ENCODE results near the gene FBF1.
A peak's percentile ranks its signal among the peaks of the same experiment; 100 is the strongest.

FBF1 gene

DNA sequence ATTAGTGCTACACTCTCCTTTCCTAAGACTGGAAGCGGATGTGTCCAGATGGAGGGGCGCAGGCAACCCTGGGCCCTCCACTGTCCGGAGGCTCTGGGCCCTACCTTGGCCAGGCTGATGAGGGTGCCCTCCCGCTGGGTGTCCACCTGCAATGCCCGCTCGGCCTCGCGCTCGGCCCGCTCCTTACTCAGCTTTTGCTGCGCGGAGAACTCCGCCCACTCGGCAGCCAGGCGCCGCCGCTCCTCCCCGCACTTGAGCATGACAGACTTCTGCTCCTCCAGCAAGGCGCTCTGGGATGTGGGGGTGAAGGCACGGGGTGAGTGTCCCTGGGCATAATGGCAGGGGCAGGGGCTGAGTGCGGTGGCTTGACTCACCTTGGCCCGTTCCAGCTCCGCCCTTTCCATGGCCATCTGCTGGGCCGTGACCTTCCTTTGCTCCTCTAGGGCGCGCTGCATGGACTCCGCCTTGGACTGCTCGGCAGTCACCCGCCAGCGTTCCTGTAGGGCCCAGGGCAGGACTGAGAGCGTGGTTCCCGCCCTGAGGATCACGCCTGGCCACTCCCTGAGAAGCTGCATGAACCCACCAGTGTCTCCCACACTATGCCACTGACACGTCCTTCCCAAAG, 26.1 kb downstream of the FBF1 start:
- DNase-seq, result no peak

DNA sequence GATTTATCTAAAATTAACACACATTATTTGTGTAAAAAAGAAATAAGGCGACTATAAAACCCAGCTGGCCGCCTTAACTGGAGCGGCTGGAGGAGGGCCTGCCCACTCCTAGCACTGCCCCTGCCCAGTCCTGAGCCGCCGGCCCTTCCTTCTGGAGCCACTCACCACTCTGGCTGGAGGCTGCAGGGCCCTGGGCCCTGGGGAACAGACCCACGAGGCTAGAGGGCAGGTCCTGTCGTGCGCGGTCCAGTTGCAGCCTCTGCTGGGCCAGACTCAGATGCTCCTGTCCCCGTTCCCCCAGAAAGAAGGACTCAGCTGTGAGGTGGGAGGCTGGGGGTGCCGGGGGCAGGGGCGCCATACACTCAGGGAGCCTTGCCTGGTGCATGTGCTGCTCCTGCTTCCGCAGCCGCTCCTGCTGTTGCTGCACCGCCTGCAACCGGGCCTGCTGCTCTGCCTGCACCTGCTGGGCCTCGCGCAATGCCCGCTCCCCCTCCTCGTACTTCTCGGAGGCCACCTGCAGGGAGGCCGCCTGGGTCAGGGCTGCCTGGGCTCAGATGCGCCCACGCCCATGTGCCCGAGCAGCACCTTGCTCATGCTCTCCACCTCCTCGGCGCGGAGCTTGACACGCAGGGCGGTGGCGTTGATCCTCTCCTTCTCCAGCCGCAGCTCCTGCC, 27.2 kb downstream of the FBF1 start:
- no peak for DNase-seq

DNA sequence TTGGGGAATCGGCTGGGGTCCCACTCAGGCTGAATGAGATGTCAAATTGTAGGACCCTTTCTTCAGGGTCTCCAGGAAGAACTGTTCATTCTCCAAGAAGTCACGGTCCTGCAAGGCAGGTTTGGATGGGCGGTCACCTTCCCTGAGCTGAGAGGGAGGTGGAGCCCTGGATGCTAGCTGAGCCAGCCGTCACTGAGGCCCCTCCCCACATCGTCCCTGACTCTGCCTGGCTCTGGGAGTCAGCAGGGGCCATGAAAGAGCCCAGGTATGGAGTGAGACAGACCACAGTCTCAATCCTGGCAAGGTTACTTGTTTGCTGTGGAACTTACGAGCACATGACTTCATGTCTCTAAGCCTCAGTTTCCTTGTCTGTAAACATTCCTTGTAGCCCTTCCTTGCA, 30.1 kb downstream of the FBF1 start:
- no peak for DNase-seq

DNA sequence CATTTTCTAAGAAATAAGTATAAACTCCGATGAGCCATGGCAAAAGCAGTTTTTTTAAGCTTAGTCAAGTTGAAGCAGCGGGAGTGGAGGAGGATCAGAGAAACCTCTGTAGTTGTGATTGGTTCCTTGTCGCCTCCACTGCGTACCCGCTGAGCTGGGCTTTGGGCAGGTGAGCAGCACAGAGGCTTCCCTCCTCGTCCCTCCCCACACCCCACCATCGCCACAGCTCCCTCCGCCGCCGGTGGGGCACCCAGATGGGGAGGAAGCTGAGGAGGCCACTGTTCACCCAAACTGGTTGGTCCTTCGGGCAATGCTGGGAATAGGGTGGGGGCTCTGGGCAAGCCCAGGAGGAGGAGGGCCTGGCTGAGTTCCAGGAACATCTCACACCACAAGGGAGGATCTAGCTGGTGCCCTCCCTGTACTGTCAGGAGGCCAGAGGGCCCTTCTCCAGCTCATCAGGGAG, 31.0 kb downstream of the FBF1 start:
- DNase-seq, result no peak

DNA sequence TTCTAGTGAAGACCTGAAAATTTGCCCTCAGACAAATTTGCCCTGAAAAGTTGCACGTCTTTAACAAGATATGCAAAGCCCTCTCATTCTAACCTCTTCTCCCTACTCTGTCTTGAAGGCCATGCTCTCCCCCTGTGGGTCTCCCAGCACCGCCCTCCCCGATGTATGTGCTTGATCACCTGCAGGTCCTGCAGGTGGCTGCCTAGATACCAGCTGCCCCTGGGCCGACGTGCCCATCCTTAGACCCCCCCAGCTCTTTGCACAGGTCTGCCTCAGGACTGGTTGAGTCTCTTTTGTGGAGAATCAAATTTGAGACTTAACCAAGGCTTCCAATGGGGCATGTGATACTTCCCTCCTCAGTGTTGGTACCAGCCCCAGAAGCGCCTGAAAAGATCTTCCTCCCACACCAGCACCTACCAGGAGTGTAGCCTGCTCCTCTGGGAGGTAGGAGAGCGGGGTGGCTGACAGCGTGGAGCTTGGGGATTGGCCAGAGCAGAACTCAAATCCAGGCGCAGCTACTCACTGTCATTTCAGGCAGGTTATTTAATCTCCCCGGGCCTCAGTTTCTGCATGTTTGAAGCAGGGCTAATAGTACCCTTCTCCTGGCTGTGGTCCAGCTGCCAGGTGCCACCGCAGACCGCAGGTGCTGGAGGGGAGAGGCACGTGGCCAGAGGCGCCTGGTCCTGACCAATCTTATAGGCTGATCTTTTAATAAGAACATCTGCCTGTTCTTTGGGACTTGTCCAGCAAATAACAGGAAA, 31.6 kb downstream of the FBF1 start:
- no peak for DNase-seq

DNA sequence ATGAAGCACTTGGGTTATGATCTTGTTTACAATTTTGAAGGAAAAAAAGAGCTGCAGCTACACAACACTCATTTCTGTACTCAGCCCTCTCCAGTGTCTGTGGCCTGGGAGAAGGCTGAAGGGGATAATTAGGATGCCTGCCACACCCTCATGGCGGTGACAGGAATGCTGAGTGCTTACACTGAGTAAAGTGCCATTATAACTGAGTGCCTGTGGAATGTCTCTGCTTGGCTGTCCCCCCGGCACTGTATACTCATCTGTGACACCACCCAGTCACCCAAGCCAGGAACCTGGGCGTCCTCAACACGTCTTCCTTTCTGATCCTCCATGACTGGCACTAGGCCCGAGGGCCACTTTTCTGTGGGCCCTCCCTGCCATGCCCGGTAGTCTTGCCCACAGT, 32.6 kb downstream of the FBF1 start:
- no peak for DNase-seq

DNA sequence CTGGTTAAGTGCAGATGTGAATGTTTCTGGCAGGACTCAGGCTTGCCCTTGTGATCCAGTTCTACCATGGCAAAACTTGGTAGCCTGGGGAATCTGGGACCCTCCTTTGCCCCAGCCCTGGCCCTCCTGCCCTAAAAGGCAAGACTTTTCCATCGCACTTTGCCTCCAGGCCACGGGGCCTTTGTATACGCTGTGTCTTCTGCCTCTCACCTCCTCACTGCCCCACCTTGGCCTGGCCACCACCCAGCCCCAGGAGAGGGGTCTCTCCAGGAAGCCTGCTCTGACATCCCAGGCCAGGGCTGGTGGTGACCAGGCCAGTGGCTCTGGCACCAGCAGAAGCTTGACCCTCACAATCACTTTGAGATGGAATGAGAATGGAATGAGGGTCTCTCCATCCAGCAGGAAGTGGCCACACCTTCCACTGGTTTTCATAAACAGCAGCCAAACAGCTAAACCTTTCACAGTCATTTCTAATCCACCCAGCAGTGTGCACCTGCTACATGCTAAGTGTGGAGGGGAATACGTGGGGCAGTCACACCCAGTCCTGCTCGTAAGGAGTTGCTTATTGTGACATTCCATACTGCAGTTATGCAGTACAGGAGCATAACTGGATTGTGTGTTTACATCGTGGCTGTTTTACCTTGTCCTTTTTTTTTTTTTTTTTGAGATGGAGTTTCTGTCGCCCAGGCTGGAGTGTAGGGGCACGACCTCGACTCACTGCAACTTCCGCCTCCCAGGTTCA, 34.5 kb downstream of the FBF1 start:
- no peak for DNase-seq

DNA sequence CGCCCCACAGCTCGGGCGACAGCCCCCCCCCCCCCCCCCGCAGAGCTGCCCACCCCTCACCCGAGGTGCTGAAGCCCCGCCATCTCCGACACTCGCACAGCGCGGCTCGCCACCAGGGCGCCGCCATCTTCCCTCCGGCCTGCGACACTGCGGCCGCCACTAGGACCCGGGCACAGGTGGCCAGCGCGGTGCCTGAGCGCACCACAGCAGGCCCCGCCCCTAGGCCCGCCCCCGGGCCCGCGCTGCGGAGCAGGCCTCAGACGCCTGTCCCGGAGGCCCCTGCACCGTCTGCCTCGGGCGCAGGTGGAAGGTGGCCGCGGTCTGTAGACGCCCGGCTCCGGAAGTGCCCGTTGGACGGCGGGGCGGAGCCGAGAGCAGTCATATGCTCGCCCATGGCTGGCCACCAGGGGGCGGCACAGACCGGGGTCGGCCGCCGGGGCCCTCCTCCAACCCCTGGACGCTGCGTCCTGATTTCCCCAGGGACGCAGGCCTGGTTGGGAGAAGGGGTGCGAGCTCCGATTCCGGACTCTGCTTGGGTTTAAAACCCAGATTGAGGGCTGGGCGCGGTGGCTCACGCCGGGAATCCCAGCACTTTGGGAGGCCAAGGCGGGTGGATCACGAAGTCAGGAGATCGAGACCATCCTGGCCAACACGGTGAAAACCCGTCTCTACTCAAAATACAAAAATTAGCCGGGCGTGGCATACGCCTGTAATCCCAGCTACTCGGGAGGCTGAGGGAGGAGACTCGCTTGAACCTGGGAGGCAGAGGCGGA, 35.9 kb downstream of the FBF1 start, which contains the start of gene MRPL38:
Gene MRPL38, minus strand, starts transcription at position 136 of the 773 bp plus-strand sequence. Its CDS starts 9 bp downstream, at position 127.
- DNase-seq, result peak; percentile 95

DNA sequence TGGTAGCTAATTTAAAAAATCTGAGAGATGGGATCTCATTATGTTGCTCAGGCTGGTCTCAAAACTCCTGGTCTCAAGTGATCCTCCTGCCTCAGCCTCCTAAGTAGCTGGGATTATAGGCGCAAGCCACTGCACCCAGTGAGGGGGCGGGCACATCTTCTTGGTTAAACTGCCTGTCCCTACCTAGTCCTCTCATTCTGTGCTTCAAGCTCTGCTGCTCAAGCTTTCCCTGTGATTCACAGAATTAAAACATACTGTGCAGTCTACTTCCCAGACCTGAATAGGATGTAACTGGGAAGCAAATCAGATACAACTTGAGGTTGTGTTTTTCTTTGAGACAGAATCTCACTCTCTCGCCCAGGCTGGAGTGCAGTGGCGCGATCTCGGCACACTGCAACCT, 38.4 kb downstream of the FBF1 start:
- DNase-seq, result no peak

DNA sequence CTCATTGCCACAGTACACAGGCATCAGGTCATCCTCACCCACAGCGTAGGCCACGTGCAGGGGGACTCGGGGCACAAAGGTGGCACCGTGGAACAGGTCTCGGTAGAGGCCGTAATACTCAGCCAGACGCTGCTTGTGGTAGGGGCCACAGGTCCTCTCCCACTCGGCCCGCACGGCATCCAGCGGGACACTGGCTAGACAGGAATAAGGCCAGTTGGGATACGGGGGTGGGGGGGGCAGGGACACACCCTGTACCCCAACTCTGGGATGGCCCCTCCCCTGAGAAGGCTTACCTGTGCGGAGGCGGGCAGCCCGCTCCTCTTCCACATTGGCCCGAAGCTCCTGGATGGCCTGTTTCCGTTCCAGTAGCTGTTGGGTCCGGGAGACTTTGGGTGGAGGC, 39.1 kb downstream of the FBF1 start:
- DNase-seq, result no peak

DNA sequence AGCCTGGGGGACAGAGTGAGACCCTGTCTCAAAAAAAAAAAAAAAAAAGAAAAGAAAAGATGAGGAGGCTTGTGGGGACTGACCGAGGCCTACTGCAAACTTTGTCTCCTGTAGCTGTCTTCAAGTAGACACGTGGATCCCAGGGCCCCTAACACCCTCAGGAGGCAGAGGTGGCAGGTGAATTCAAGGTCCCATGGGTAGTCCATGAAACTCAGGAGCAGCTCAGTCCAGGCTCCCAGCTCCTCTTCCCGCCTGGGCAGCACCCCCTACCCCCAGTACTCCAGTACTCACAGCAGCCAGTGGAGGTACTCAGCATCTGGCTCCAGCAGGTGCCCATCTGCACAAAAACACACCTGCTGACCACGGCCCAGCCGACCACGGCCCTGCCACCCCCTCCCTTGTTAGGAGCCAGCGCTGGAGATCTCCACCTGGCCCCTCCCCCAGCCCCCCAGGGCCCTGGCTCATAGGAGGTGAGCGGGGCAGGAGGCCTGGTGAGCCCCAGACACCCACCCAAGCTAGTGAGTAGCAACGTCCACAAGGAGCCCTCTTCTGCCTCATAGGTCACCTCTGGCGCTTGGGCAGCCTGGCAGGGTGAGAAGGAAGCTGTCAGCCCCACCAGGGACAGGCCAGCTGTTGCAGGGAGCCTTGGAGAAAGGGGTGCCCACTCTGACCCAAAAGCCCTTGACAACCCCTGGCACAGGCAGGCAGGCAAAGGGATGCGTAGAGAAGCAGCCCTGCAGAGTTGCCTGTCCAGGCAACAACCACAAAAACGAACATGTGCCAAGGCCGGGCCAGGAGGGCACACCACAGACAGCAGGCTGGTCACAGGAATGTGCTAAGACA, 39.9 kb downstream of the FBF1 start:
- no peak for DNase-seq

DNA sequence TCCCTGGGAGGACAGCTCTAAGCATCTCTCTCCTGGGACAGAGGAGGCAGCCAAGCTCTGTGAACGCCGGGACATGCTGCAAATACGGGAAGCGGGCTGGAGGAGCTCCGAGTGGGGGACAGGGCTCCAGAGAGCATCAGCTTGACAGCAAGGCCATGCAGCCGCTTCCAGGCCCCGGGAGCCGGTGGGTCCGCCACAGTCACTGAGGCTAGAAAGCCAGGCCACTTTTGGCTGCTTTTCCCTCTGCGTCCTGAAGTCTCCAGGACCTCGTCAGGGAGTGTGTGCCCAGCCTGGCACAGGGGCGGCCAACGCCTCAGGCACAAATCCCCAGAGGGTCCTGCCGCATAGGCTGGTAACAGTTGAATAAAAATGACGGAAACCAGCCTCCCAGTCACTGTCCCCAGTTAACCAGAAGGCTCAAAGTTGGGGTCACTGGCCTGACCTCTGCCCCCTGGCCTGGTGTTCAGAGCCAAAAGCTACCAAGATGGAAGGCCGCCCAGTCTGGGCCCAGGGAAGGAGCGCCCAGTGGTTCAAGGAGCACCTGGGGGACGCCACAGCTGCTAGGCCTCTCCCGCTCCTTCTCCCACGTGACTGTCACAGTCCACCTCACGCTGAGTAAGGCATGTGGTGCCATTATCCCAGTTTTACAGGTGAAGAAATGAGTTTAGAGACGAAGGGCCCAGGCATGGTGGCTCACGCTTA, 40.9 kb downstream of the FBF1 start:
- no peak for DNase-seq

DNA sequence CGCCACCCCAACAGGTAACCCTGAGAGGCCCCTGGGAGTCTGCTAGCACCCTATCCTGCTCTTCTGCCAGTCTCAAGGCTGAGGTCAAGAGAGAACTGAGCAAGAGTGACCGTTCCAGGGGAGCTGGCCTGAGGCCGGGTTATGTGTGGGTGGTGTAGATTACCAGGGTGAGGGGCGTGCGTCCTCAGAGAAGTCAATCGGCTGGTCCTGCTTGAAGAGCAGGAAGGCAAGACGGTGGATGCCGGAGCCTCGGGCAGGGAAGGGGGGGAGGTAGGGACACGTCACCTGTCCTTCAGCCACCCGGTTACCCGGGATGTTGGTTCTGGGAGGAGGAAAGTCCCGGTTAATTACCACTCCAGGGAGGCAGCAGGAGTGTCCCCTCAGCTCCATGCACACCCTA, 41.5 kb downstream of the FBF1 start:
- DNase-seq, result no peak

DNA sequence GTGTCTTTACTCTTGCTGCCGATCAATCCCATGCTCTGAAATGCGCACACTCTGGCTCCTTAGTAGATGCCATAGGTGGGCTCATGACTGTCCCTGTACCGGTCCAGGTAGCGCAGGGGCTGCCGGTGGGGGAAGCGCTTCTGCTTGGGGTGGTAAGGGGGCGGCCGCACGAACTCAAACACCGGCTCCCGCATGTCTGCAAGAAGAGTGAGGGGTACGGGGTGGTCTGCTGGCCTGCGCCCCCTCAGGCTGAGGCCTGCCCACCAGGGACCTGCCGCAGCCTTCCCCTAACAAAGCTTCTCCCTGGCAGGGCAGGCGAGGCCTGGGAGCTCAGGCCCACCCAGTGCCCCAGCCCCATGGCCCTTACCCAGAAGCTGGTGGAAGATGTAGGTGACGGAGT, 42.1 kb downstream of the FBF1 start:
- DNase-seq, result no peak

DNA sequence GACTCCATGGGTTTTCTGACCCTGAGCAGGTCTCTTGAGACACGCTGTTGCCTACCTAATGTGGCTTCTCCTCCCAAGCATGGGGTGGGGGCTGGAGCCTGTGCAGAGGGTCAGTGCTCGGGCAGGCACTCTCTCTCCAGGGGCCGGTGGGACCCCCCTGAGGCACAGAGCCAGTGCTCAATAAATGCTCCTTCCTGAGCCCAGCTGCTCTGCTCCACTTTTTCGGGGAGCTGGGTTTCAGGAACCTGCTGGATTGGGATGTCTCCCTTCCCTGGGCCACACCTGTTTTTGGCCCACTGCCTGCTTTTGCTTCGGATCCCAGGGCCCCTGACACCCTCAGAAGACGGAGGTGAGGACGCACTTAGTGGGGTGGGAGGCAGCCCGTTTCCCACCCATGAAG, 42.8 kb downstream of the FBF1 start:
- no peak for DNase-seq

DNA sequence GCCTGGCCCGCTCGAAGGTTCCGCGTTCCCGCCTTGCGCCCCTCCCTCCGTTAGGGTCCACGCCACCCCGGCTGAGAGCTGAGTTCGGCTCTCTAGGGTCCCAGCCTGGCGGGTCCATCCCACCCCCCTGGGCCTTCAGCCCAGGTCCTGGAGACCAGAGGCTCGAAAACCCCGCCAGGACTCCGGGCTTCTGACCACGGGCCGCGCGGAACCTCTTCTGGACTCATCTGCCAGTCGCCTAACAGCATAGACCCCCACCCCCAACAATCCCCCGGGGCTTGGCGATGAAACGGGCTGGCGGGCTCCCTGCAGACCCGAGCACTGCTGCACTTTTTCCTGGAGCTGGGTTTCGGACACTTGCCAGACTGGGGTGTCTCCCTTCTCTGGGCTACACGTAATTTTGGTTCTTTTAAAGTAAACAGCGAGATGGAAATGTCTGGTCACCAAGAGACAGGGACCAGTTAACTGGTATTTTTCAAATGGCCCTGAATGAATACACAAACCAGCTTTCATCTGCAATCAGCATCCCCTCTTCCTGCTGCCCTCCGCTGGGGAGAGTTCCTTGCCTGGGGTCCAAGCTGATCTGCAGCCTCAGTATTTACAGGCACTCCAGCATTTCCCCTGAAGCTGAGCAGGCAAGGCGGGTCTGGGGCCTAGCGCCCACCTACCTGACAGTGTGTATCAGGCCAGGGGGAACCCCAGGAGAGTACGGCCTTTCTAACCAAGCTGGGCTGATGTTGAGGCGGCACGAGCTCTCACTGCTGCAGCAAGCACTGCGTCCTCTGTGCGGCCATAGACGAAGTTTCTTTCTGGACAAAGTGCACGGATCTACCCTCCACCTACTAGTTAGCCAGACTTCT, 43.5 kb downstream of the FBF1 start:
- DNase-seq, result no peak

DNA sequence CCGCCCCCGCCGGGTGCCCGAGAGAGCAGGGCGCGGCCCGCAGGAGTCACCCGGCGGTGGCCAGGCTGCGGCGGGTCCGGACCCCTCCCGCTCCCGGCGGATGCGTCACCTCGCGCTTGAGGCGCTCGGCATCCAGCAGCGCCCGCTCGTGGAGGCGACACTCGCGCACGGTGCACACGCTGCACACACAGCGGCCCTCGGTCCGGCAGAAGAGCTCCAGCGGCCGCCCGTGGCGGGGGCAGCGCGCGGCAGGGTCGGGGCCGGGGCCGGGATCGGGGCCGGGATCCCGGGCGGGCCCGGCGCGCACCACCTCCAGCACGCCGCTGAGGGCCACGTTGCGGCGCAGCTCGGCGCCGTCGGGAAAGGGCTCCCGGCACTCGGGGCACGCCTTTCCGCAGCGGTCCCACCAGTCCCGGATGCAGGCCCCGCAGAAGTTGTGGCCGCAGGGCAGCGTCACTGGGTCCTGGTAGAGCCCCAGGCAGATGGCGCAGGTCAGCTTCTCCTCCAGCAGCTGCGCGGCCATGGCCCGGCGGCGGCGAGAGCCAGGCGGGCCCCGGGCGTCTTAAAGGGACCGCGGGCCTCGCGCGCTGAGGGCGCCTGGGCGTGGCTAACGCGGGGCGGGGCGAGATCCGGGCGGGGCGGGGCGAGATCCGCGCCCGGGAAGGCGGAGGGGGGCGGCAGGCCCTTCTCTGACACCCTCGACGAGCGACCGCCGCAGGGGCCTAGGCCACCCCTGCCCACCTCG, 44.3 kb downstream of the FBF1 start, which contains the start of gene TRIM65:
Gene TRIM65, minus strand, starts transcription at position 537 of the 745 bp plus-strand sequence. Its CDS starts 14 bp downstream, at position 523.
- peak; percentile 82 for DNase-seq

DNA sequence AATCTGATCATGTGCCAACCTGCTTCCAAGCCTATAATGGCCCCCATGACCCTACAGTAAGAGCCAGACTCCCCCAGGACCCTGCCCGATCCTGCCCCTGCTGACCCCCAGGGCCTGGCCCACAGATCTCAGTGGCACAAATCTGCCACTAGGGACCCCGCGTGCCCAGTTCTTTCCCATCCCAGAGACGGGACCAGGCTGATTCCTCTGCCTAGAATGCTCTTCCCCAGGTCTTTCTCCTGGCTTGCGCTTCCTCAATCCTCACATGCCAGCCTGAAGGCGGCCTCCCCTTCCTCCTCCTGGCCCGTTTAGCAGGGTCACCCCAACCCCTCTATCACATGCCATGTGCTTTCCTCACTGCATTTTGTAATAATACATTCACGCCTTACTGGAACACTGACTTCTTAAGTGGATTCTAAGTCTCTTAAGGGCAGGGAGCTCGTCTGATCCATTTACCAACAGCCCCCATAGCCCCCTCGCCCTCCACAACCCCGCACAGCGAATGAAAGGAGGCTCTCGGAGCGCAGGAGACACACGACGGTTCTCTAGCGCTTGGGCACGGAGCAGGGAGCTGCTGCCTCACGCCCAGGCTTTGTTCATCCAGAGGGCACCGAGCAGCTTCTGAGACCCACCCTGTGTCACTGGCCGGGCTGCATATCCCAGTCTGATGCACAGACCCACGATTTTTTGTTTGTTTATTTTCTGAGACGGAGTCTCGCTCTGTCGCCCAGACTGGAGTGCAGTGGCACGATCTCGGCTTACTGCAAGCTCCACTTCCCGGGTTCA, 45.3 kb downstream of the FBF1 start:
- no peak for DNase-seq
